ENCODE measurements around the gene ZBTB43. TPM values are rescaled to one million over a fixed set of nuclear protein-coding genes. Genes with fewer than 3 reads are reported as not detected.

The ZBTB43 gene
- total RNA-seq, 2 experiments from 2014 or later = 4.1 to 6.4 TPM

DNA sequence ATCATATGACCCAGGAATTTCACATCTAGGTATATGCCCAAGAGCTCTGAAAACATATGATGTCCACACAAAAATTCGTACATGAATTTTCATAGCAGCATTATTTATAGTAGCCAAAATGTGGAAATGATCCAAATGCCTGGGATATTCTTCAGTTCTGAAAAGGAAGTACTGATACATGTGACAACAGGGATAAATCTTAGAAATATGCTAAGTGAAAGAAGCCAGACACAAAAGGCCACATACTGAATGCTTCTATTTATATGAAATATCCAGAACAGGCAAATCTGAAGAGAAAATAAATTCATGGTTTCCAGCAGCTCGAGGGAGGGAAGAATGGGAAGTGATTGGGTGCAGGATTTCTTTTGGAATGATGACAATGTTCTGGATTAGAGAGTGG, 16.8 kb upstream of the ZBTB43 start:
- intact Hi-C loops (cut with micrococcal nuclease; ENCODE audit: unreplicated experiment) = no loop called here
- Histone ChIP-seq H3K79me2 (ENCODE audit: insufficient read depth, low read depth, low read length) (no peaks in the 10 kb centered on the region), H3K4me2 (ENCODE audit: low read length) (no peak overlapping the region), H2AFZ (ENCODE audit: low read length) (no peak overlapping the region), H4K20me1 (ENCODE audit: insufficient read depth, low read length) (no peaks in the 10 kb centered on the region), H3K9me2 (ENCODE audit: insufficient read depth, low read length) (no peaks in the 10 kb centered on the region), H3K4me1 (ENCODE audit: insufficient read depth, low read length, poor library complexity, severe bottlenecking) (no peaks in the 10 kb centered on the region), H3K27ac (ENCODE audit: low read depth, low read length, poor library complexity, severe bottlenecking) (no peak overlapping the region), H3K4me3 (ENCODE audit: low read depth, low read length, poor library complexity, severe bottlenecking) (no peak overlapping the region), H3K36me3 (ENCODE audit: insufficient read depth, low read length) (no peaks in the 10 kb centered on the region), H3K9me3 (ENCODE audit: low read length) (no peaks in the 10 kb centered on the region)
- ChIA-PET CTCF (ENCODE audit: unreplicated experiment) (no interaction called here), POLR2A (no interaction called here)
- TF ChIP-seq, protein P1, sequence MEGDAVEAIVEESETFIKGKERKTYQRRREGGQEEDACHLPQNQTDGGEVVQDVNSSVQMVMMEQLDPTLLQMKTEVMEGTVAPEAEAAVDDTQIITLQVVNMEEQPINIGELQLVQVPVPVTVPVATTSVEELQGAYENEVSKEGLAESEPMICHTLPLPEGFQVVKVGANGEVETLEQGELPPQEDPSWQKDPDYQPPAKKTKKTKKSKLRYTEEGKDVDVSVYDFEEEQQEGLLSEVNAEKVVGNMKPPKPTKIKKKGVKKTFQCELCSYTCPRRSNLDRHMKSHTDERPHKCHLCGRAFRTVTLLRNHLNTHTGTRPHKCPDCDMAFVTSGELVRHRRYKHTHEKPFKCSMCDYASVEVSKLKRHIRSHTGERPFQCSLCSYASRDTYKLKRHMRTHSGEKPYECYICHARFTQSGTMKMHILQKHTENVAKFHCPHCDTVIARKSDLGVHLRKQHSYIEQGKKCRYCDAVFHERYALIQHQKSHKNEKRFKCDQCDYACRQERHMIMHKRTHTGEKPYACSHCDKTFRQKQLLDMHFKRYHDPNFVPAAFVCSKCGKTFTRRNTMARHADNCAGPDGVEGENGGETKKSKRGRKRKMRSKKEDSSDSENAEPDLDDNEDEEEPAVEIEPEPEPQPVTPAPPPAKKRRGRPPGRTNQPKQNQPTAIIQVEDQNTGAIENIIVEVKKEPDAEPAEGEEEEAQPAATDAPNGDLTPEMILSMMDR (conservative IDR thresholded peaks at IDR 0.05; ENCODE audit: low read length) = no peak
- TF ChIP-seq EZH2phosphoT487 (IDR thresholded peaks at IDR 0.05; ENCODE audit: borderline replicate concordance, low read depth, low read length) = no peak
- no TSS peak for BruUV-seq (replicated peaks)
- DNase-seq (ENCODE audit: low spot score) = no peak

DNA sequence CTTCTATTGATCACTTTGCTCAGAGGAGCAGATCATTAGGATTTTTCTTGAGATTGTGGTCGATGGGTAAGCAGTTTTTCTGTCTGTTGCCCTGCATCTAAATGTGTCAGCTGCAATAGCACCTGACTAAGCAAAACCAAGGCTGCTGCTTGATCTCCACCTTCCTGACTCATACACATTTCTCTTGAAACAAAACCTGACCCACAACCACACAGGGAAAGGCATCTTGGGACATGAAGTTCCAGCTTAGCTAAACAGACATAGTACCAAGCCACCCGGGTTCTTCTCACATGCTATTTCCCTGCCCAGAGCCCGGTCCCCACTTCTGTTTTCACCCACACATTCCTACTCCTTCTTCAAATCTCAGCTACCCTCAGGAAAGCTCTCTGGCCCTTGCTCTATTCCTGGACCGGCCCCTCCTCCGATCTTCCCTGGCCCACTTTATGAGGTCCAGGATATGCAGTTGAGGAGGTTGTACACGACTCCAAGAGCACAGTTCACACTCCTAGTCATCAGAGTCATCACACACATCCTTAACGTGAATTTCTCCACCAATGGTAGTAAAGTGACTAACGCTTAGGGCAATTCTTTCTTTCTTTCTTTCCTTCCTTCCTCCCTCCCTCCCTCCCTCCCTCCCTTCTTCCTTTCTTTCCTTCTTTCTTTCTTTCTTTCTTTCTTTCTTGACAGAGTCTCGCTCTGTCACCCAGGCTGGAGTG, 16.0 kb upstream of the ZBTB43 start:
- Histone ChIP-seq H3K9me3 (ENCODE audit: low read length) (no peaks in the 10 kb centered on the region), H3K36me3 (ENCODE audit: insufficient read depth, low read length) (no peaks in the 10 kb centered on the region), H2AFZ (ENCODE audit: low read length) (no peak overlapping the region), H3K4me2 (ENCODE audit: low read length) (no peak overlapping the region), H3K27ac (ENCODE audit: low read depth, low read length, poor library complexity, severe bottlenecking) (no peak overlapping the region), H3K9me2 (ENCODE audit: insufficient read depth, low read length) (no peaks in the 10 kb centered on the region), H3K4me3 (ENCODE audit: low read depth, low read length, poor library complexity, severe bottlenecking) (no peak overlapping the region), H3K4me1 (ENCODE audit: insufficient read depth, low read length, poor library complexity, severe bottlenecking) (no peaks in the 10 kb centered on the region), H3K79me2 (ENCODE audit: insufficient read depth, low read depth, low read length) (no peaks in the 10 kb centered on the region), H4K20me1 (ENCODE audit: insufficient read depth, low read length) (no peaks in the 10 kb centered on the region)
- TF ChIP-seq, protein P1 (conservative IDR thresholded peaks at IDR 0.05; ENCODE audit: low read length) = no peak
- no peak for TF ChIP-seq EZH2phosphoT487 (IDR thresholded peaks at IDR 0.05; ENCODE audit: borderline replicate concordance, low read depth, low read length)
- CTCF ChIA-PET (ENCODE audit: unreplicated experiment) = no interaction called here
- no peak for DNase-seq (ENCODE audit: low spot score)
- intact Hi-C loops (cut with micrococcal nuclease; ENCODE audit: unreplicated experiment) = no loop called here
- POLR2A ChIA-PET = no interaction called here
- no TSS peak for BruUV-seq (replicated peaks)

DNA sequence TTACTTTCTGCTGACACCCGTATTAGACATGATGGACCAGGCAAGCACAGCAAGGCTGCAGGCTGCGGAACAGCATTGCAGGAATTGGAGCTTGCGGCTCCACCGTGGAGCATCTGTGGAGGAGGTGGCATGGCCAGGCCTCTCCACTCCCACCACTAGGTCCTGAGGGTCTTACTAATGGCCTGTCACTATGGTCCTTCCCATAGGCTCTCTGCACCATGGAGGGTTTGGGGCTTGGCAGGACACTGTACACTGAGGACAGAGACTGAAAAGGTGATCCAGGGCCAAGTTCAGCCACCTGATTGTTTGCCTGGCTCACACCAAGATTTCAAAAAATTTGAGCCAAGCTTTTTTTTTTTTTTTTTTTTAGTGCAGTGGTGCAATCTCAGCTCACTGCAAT, 14.3 kb upstream of the ZBTB43 start:
- Histone ChIP-seq H3K9me3 (ENCODE audit: low read length) (no peaks in the 10 kb centered on the region), H3K79me2 (ENCODE audit: insufficient read depth, low read depth, low read length) (no peaks in the 10 kb centered on the region), H3K4me3 (ENCODE audit: low read depth, low read length, poor library complexity, severe bottlenecking) (no peak overlapping the region), H2AFZ (ENCODE audit: low read length) (no peak overlapping the region), H3K9me2 (ENCODE audit: insufficient read depth, low read length) (no peaks in the 10 kb centered on the region), H3K36me3 (ENCODE audit: insufficient read depth, low read length) (no peaks in the 10 kb centered on the region), H4K20me1 (ENCODE audit: insufficient read depth, low read length) (no peaks in the 10 kb centered on the region), H3K27ac (ENCODE audit: low read depth, low read length, poor library complexity, severe bottlenecking) (no peak overlapping the region), H3K4me2 (ENCODE audit: low read length) (no peak overlapping the region), H3K4me1 (ENCODE audit: insufficient read depth, low read length, poor library complexity, severe bottlenecking) (no peaks in the 10 kb centered on the region)
- intact Hi-C loops (cut with micrococcal nuclease; ENCODE audit: unreplicated experiment) = no loop called here
- DNase-seq (ENCODE audit: low spot score) = no peak
- CTCF ChIA-PET (ENCODE audit: unreplicated experiment) = no interaction called here
- BruUV-seq (replicated peaks) = no TSS peak
- TF ChIP-seq, protein P1 (conservative IDR thresholded peaks at IDR 0.05; ENCODE audit: low read length) = no peak
- no peak for TF ChIP-seq EZH2phosphoT487 (IDR thresholded peaks at IDR 0.05; ENCODE audit: borderline replicate concordance, low read depth, low read length)
- POLR2A ChIA-PET = no interaction called here

All from OCI-LY7 (cell line).